ENCODE data around the gene FLT3LG. TPM values are rescaled to one million over a fixed set of nuclear protein-coding genes. Genes with fewer than 3 reads are reported as not detected.

The FLT3LG gene
- total and polyA plus RNA-seq, 2 of the 8 experiments (the other 6 are each of a cell fraction or from before 2014, with no cell fraction given), result 1.6 to 3.2 TPM

- TF ChIP-seq SP1 (IDR thresholded peaks at IDR 0.05; ENCODE audit: low read depth, low read length), result no peak
These were observed 31.7 kb upstream of the FLT3LG start (continued) for GRCh38 chr19:49442354-49442753.

Data from H1 (cell line).